Measurements from ENCODE around the gene TEX101. TPM values are rescaled to one million over a fixed set of nuclear protein-coding genes. Genes with fewer than 3 reads are reported as not detected.

Gene TEX101
- total RNA-seq, 1 experiment from 2014 or later, result not detected

- Histone ChIP-seq H2AFZ (ENCODE audit: low read length) (no peak overlapping the region), H3F3A (ENCODE audit: low read length, unreplicated experiment) (no peaks in the 10 kb centered on the region), H3K9me2 (replicated peaks; ENCODE audit: low read length) (no peaks in the 10 kb centered on the region), H3K36me3 (ENCODE audit: low read depth, low read length) (no peaks in the 10 kb centered on the region), H3K9me3 (ENCODE audit: low read length) (no peaks in the 10 kb centered on the region), H4K20me1 (ENCODE audit: low read length) (no peaks in the 10 kb centered on the region), H3K4me3 (ENCODE audit: low read length) (no peak overlapping the region), H3K79me2 (ENCODE audit: low read length) (no peaks in the 10 kb centered on the region), H3K9ac (ENCODE audit: low read length) (no peak overlapping the region), H3K4me1 (ENCODE audit: insufficient read depth, low read length) (no peaks in the 10 kb centered on the region), H3K27ac (ENCODE audit: low read length) (no peak overlapping the region), H3K4me2 (ENCODE audit: low read length) (no peak overlapping the region), H3K27me3 (ENCODE audit: low read length) (no peaks in the 10 kb centered on the region)
- TF ChIP-seq EZH2phosphoT487 (IDR thresholded peaks at IDR 0.05; ENCODE audit: borderline replicate concordance, low read length), result no peak
- TF ChIP-seq, protein P1, sequence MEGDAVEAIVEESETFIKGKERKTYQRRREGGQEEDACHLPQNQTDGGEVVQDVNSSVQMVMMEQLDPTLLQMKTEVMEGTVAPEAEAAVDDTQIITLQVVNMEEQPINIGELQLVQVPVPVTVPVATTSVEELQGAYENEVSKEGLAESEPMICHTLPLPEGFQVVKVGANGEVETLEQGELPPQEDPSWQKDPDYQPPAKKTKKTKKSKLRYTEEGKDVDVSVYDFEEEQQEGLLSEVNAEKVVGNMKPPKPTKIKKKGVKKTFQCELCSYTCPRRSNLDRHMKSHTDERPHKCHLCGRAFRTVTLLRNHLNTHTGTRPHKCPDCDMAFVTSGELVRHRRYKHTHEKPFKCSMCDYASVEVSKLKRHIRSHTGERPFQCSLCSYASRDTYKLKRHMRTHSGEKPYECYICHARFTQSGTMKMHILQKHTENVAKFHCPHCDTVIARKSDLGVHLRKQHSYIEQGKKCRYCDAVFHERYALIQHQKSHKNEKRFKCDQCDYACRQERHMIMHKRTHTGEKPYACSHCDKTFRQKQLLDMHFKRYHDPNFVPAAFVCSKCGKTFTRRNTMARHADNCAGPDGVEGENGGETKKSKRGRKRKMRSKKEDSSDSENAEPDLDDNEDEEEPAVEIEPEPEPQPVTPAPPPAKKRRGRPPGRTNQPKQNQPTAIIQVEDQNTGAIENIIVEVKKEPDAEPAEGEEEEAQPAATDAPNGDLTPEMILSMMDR (conservative IDR thresholded peaks at IDR 0.05; ENCODE audit: low read depth, low read length), result no peak
- no peak for TF ChIP-seq EZH2 (IDR thresholded peaks at IDR 0.05; ENCODE audit: low read length, unreplicated experiment)
- no peak for DNase-seq
- ChIA-PET CTCF (no interaction called here), POLR2A (ENCODE audit: unreplicated experiment) (no interaction called here)
- no peak for ATAC-seq
- intact Hi-C loops (cut with micrococcal nuclease), result no loop called here
- BruUV-seq (replicated peaks), result no TSS peak
Measured at GRCh38 chr19:43406297-43406696, 8.4 kb upstream of the TEX101 start.

GRCh38 chr19:43407416-43408005 is 7.2 kb upstream of the TEX101 start:
- Histone ChIP-seq H3F3A (ENCODE audit: low read length, unreplicated experiment) (no peaks in the 10 kb centered on the region), H4K20me1 (ENCODE audit: low read length) (no peaks in the 10 kb centered on the region), H3K27ac (ENCODE audit: low read length) (no peak overlapping the region), H3K9ac (ENCODE audit: low read length) (no peak overlapping the region), H3K4me3 (ENCODE audit: low read length) (no peak overlapping the region), H3K79me2 (ENCODE audit: low read length) (no peaks in the 10 kb centered on the region), H3K9me2 (replicated peaks; ENCODE audit: low read length) (no peaks in the 10 kb centered on the region), H3K27me3 (ENCODE audit: low read length) (no peaks in the 10 kb centered on the region), H3K4me1 (ENCODE audit: insufficient read depth, low read length) (no peaks in the 10 kb centered on the region), H2AFZ (ENCODE audit: low read length) (no peak overlapping the region), H3K36me3 (ENCODE audit: low read depth, low read length) (no peaks in the 10 kb centered on the region), H3K9me3 (ENCODE audit: low read length) (no peaks in the 10 kb centered on the region), H3K4me2 (ENCODE audit: low read length) (no peak overlapping the region)
- ChIA-PET POLR2A (ENCODE audit: unreplicated experiment) (no interaction called here), CTCF (no interaction called here)
- BruUV-seq (replicated peaks), result no TSS peak
- DNase-seq (no peak), ATAC-seq (no peak)
- TF ChIP-seq EZH2phosphoT487 (IDR thresholded peaks at IDR 0.05; ENCODE audit: borderline replicate concordance, low read length), result no peak
- TF ChIP-seq, protein P1 (conservative IDR thresholded peaks at IDR 0.05; ENCODE audit: low read depth, low read length), result no peak
- no peak for TF ChIP-seq EZH2 (IDR thresholded peaks at IDR 0.05; ENCODE audit: low read length, unreplicated experiment)
- intact Hi-C loops (cut with micrococcal nuclease), result no loop called here

GRCh38 chr19:43408043-43408442 is 6.6 kb upstream of the TEX101 start:
- Histone ChIP-seq H3K79me2 (ENCODE audit: low read length) (no peaks in the 10 kb centered on the region), H3F3A (ENCODE audit: low read length, unreplicated experiment) (no peaks in the 10 kb centered on the region), H2AFZ (ENCODE audit: low read length) (no peak overlapping the region), H3K4me3 (ENCODE audit: low read length) (no peak overlapping the region), H3K27ac (ENCODE audit: low read length) (no peak overlapping the region), H4K20me1 (ENCODE audit: low read length) (no peaks in the 10 kb centered on the region), H3K9ac (ENCODE audit: low read length) (no peak overlapping the region), H3K27me3 (ENCODE audit: low read length) (no peaks in the 10 kb centered on the region), H3K9me2 (replicated peaks; ENCODE audit: low read length) (no peaks in the 10 kb centered on the region), H3K9me3 (ENCODE audit: low read length) (no peaks in the 10 kb centered on the region), H3K4me1 (ENCODE audit: insufficient read depth, low read length) (no peaks in the 10 kb centered on the region), H3K4me2 (ENCODE audit: low read length) (no peak overlapping the region), H3K36me3 (ENCODE audit: low read depth, low read length) (no peaks in the 10 kb centered on the region)
- no TSS peak for BruUV-seq (replicated peaks)
- intact Hi-C loops (cut with micrococcal nuclease), result no loop called here
- ChIA-PET POLR2A (ENCODE audit: unreplicated experiment) (no interaction called here), CTCF (no interaction called here)
- no peak for ATAC-seq
- no peak for DNase-seq
- no peak for TF ChIP-seq EZH2phosphoT487 (IDR thresholded peaks at IDR 0.05; ENCODE audit: borderline replicate concordance, low read length)
- no peak for TF ChIP-seq EZH2 (IDR thresholded peaks at IDR 0.05; ENCODE audit: low read length, unreplicated experiment)
- TF ChIP-seq, protein P1 (conservative IDR thresholded peaks at IDR 0.05; ENCODE audit: low read depth, low read length), result no peak

Data from PC-3 (cell line).